Activated T-helper 1 cell treated with anti-CD3 and anti-CD28 coated beads, Interleukin-12 subunit alpha, Interleukin-12 subunit beta, Interleukin-2, Interleukin-4 antibody, amounts not matched to agents 30 ng/mL and 10 ng/mL and 1 ng/mL, durations not matched to agents 14 hours and 24 hours and 36 hours (primary cell): ENCODE results near the gene ROCK2. TPM values are rescaled to one million over a fixed set of nuclear protein-coding genes. Genes with fewer than 3 reads are reported as not detected.
"Not testable (repeated sequence)": the region's sequence is repeated elsewhere in the genome, so short reads cannot be mapped to it uniquely, and the experiment has no call there.

Experiments used
- DNase-seq: peaks from one replicate; pipeline ENCODE4 v3.0.0; 2021; ENCODE audit warnings: low spot score
- H3K27ac Mint-ChIP-seq: one replicate; pipeline ENCODE4 v1.8.0; 2021; ENCODE audit warnings: mild to moderate bottlenecking, mixed read lengths
- H3K27me3 Mint-ChIP-seq: one replicate; pipeline ENCODE4 v1.8.0; 2022; ENCODE audit warnings: mild to moderate bottlenecking, moderate library complexity, mixed read lengths; ENCODE audit not compliant: insufficient read depth
- H3K36me3 Mint-ChIP-seq: one replicate; pipeline ENCODE4 v1.8.0; 2021; ENCODE audit warnings: low read depth, mixed read lengths
- H3K4me1 Mint-ChIP-seq: one replicate; pipeline ENCODE4 v1.8.0; 2021; ENCODE audit warnings: low read depth, mixed read lengths
- H3K4me3 Mint-ChIP-seq: one replicate; pipeline ENCODE4 v1.8.0; 2021; ENCODE audit warnings: mild to moderate bottlenecking, moderate library complexity, mixed read lengths
- H3K9me3 Mint-ChIP-seq: one replicate; pipeline ENCODE4 v1.8.0; 2021; ENCODE audit warnings: mixed read lengths
- intact Hi-C: fragments of 100-400 bp; cut with micrococcal nuclease; formaldehyde crosslinking; loops from one replicate; pipeline ENCODE4 v1.15.1; 2024
- total RNA-seq: library from RNA; stranded (reverse); gene quantifications from 2 replicates; pipeline ENCODE4 v1.2.3, GENCODE V29; 2022

ROCK2 gene
- total RNA-seq, 1 donor from 2014 or later, result 20.5 TPM

DNA sequence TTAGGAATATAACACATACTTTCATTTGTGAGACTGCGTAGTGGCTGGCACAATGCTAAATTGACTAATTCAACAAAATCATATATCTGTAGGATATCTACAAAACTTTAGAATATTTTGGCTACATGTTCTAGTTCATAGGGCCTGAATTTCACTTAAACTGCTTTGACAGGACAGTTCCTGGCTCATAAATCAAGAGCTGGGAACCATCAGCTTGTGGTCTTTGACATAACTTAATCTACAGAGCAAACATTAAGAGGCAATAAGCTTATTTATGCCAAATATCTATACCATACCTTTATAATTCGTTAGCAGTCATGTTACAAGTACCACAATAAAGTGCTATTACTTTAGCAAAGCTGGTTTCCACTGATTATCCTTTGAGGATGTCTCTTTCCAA lies 83.5 kb downstream of the ROCK2 start:
- peaks cover 3% of the 10 kb centered on the region for H3K4me1 Mint-ChIP-seq
- H3K36me3 Mint-ChIP-seq, result peaks cover 7% of the 10 kb centered on the region
- no peak overlapping the region for H3K4me3 Mint-ChIP-seq
- H3K27ac Mint-ChIP-seq, result no peak overlapping the region
- intact Hi-C loops, result no loop called here
- no peaks in the 10 kb centered on the region for H3K9me3 Mint-ChIP-seq
- no peak for DNase-seq
- H3K27me3 Mint-ChIP-seq, result no peaks in the 10 kb centered on the region

DNA sequence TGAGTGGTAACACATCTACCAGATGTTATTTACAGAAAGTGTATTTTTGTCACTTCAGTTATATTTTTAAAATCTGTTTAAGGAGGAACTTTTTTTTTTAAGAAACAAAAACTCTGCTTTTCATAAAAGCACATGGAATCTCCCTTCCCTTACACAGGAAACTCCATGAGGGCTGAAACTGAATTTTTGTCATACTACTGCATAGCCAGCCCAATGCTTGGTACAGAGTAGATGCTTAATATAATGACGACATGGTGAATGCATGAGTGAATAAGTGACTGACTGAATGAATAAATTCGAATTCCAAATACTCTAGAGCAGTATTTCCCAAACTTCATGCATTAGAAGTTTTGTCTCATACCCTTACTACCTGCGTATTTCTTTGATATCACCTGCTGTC lies 86.5 kb downstream of the ROCK2 start:
- H3K27ac Mint-ChIP-seq, result no peak overlapping the region
- H3K36me3 Mint-ChIP-seq, result peaks cover 7% of the 10 kb centered on the region
- DNase-seq, result no peak
- H3K27me3 Mint-ChIP-seq, result no peaks in the 10 kb centered on the region
- peaks cover 3% of the 10 kb centered on the region for H3K4me1 Mint-ChIP-seq
- no peak overlapping the region for H3K4me3 Mint-ChIP-seq
- H3K9me3 Mint-ChIP-seq, result no peaks in the 10 kb centered on the region
- intact Hi-C loops, result no loop called here

DNA sequence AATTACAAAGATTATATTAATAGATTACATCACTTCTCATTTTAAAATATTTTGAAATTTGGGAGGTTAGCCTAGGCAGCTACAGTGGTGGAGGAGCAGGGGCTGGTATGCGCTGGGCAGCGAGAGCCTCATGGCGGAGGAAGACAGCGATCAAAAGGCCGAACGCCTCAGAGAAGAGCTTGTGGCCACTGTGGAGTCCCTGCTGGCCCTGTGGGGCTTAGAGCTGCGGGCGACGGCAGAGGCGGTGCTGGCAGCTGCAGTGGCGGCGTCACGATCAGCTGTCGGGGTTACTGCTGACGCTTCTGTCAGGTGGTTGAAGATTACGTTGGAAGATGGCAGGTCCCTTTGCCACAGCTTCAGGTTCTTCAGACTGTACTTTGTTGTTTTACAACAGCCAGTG lies 87.4 kb downstream of the ROCK2 start:
- Mint-ChIP-seq H3K27ac (no peak overlapping the region), H3K9me3 (no peaks in the 10 kb centered on the region), H3K27me3 (no peaks in the 10 kb centered on the region), H3K36me3 (peaks cover 7% of the 10 kb centered on the region), H3K4me1 (peaks cover 3% of the 10 kb centered on the region), H3K4me3 (no peak overlapping the region)
- intact Hi-C loops, result no loop called here
- no peak for DNase-seq

DNA sequence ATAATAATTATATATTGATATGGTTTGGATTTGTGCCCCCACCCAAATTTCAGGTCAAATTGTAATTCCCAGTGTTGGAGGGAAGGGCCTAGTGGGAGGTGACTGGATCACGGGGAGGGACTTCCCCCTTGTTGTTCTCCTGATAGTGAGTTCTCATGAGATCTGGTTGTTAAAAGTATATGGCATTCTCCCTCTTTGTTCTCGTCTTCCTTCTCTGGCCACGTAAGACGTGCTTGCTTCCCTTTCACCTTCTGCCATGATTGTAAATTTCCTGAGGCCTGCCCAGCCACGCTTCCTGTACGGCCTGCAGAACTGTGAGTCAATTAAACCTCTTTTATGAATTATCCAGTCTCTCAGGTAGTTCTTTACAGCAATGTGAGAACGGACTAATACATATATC lies 88.3 kb downstream of the ROCK2 start:
- no peaks in the 10 kb centered on the region for H3K27me3 Mint-ChIP-seq
- H3K4me3 Mint-ChIP-seq, result no peak overlapping the region
- H3K4me1 Mint-ChIP-seq, result peaks cover 3% of the 10 kb centered on the region
- peaks cover 11% of the 10 kb centered on the region for H3K36me3 Mint-ChIP-seq
- no peak for DNase-seq
- no peak overlapping the region for H3K27ac Mint-ChIP-seq
- H3K9me3 Mint-ChIP-seq, result no peaks in the 10 kb centered on the region
- intact Hi-C loops, result no loop called here

DNA sequence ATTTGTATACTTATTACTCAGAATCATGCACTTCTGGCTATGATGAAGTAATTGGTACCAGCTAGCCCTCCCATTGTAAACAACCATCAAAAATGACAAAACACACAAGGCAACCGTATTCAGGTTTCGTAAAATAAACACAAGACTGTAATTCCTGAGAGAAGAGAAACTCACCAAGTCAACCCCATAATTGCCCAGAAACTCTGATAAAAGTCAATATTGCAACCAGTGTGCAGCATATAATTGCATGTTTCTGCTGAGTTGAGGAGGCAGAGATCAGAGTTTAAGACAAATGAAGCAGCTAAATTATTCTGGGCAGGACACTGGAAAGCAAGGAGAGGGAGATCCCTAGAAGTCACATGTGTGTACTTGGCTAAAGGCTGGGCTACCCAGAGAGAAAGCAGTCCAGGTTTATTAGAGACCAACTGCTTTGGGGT lies 90.3 kb downstream of the ROCK2 start:
- H3K4me3 Mint-ChIP-seq, result no peak overlapping the region
- intact Hi-C loops, result no loop called here
- peaks cover 12% of the 10 kb centered on the region for H3K36me3 Mint-ChIP-seq
- H3K27me3 Mint-ChIP-seq, result no peaks in the 10 kb centered on the region
- H3K27ac Mint-ChIP-seq, result no peak overlapping the region
- no peaks in the 10 kb centered on the region for H3K9me3 Mint-ChIP-seq
- no peak for DNase-seq
- H3K4me1 Mint-ChIP-seq, result peaks cover 3% of the 10 kb centered on the region

DNA sequence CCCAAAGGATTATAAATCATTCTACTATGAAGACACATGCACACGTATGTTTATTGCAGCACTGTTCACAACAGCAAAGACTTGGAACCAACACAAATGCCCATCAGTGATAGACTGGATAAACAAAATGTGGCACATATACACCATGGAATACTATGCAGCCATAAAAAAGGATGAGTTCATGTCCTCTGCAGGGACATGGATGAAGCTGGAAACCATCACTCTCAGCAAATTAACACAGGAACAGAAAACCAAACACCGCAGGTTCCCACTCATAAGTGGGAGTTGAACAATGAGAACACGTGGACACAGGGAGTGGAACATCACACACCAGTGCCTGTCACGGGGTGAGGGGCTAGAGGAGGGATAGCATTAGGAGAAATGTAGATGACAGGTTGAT lies 92.0 kb downstream of the ROCK2 start:
- H3K4me3 Mint-ChIP-seq, DNase-seq, H3K27ac Mint-ChIP-seq, H3K27me3 Mint-ChIP-seq, H3K9me3 Mint-ChIP-seq, H3K4me1 Mint-ChIP-seq, intact Hi-C loops: not testable (repeated sequence)
- peaks cover 11% of the 10 kb centered on the region for H3K36me3 Mint-ChIP-seq

DNA sequence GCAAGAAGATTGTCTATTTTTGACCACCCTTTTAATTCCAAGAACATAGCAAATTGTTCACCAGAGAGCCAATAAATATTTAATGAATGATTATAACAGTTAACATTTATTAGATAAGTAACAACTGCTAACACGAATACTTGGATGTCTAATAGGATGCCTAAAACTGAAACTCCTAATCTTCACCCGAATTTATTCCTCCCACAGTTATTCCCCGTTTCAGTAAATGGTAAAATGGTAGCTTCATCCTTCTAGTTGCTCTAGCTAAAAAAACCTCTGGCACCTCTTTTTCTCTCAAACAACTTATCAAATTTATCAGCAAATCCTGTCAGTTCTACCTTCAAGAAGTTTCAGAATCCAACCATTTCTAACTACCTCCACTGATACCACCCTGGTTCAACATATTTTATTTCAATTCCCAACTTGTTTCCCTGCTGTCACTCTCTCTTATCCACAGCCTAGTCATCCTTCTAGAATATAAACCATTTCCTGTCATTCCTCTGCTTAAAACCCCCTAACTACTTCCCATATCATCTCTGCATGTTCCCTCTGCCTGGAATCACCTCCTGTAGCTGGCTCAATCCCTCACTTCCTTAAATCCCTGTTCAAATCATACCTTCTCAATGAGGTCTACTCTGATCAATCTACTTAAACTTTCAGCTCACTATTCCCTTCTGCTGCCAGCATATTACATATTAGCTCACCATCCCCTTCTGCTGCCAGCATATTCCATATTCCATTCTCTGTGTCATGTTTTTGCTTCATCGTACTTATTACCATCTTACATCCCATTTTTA lies 93.8 kb downstream of the ROCK2 start:
- no peak overlapping the region for H3K4me3 Mint-ChIP-seq
- intact Hi-C loops, result no loop called here
- H3K4me1 Mint-ChIP-seq, result no peaks in the 10 kb centered on the region
- H3K27me3 Mint-ChIP-seq, result no peaks in the 10 kb centered on the region
- no peak overlapping the region for H3K27ac Mint-ChIP-seq
- H3K9me3 Mint-ChIP-seq, result no peaks in the 10 kb centered on the region
- peaks cover 8% of the 10 kb centered on the region for H3K36me3 Mint-ChIP-seq
- DNase-seq, result no peak

DNA sequence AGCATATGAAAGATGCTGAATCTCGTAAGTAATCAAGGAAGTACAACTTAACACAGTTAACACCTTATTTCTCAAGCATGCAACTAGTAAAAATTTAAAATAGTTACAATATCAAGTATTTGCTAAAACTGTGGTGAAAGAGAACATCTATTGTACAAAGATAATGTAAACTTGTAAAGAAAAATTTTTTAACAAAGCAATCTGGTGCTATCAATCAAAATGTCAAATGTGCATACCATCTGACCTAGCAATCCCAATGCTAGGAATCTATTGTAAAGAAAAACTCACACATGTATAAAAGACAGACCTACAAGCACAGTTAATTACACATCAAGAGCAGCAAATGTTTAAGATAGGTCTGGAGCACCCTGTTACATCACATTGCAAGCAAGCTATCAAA lies 99.1 kb downstream of the ROCK2 start:
- no peak overlapping the region for H3K4me3 Mint-ChIP-seq
- H3K9me3 Mint-ChIP-seq, result no peaks in the 10 kb centered on the region
- H3K36me3 Mint-ChIP-seq, result peaks cover 7% of the 10 kb centered on the region
- intact Hi-C loops, result no loop called here
- H3K27ac Mint-ChIP-seq, result no peak overlapping the region
- H3K27me3 Mint-ChIP-seq, result no peaks in the 10 kb centered on the region
- DNase-seq, result no peak
- H3K4me1 Mint-ChIP-seq, result no peaks in the 10 kb centered on the region

DNA sequence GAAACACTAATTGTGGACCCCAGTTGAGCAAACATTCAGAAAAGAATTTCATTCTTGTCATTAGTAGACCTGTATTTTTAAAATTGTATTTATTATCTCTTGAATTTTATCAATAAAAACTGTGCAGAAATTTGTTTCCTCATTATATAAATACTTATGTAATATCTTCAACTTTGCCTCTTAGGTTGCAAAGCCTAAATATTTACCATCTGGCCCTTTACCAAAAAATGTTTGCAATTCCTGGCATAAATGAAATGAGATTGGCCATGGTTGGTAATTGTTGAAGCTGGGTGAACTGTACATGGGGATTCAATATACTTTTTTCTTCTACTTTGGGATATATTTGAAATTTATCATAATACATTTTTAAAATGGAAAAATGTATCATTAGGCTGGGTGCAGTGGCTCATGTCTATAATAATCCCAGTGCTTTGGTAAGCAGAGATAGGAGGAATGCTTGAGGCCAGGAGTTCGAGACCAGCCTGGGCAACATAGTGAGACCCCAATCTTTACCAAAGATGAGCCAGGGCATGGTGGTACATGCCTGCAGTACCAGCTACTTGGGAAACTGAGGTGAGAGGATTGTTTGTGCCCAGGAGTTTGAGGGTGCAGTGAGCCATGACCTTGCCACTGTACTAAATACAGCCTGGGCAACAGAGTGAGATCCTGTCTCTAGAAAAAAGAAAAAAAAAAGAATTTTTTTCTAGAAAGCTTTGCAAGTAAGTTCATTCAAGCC lies 100.2 kb downstream of the ROCK2 start:
- no peaks in the 10 kb centered on the region for H3K9me3 Mint-ChIP-seq
- intact Hi-C loops, result no loop called here
- no peaks in the 10 kb centered on the region for H3K4me1 Mint-ChIP-seq
- DNase-seq, result no peak
- no peak overlapping the region for H3K27ac Mint-ChIP-seq
- H3K4me3 Mint-ChIP-seq, result no peak overlapping the region
- H3K36me3 Mint-ChIP-seq, result peaks cover 4% of the 10 kb centered on the region
- H3K27me3 Mint-ChIP-seq, result no peaks in the 10 kb centered on the region

DNA sequence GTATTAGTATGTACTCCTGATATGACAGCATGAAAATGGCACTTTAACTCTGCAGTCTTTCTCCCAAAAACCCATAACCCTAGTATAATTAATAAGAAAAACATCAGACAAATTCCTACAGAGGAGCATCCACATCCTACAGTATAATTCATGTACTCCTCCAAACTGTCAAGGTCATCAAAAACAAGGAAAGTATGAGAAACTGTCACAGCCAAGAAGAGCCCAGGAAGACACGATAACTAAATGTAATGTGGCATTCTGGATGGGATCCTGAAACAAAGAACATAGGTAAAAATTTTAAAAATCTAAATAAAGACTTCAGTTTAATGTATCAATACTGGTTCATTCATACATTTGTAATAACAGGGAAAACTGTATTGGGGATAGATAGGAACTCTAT lies 100.9 kb downstream of the ROCK2 start:
- Mint-ChIP-seq H3K4me1 (no peaks in the 10 kb centered on the region), H3K9me3 (no peaks in the 10 kb centered on the region), H3K27me3 (no peaks in the 10 kb centered on the region), H3K27ac (no peak overlapping the region), H3K36me3 (peaks cover 4% of the 10 kb centered on the region), H3K4me3 (no peak overlapping the region)
- intact Hi-C loops, result no loop called here
- DNase-seq, result no peak

DNA sequence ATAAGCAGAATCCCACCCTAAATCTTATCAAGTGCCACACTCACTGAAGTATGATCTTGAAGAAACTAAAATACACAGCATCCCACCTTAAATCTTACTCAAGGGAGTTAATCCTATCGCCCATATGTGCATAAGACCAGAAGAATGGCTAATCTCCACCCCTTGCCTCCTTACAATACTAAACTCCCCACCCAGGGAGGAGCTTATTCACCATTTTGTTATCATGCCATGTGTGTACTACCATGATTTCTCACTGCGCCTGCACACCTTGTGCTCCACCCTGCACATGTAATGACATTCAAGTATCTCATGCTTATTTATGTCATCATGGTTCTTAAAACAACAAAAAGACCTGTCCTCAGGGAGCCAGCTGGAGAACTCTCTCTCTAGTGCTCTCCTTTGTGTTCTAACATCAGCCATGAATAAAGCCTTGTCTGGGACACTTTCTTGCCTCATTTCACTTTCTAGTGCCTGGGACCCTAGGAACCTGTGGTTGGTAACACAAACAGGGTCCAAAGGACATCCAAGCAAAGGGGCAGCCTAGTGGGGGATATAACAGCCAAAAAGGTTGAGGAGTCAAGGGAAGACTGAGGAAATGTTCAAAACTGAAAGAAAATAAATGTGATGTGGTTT lies 101.8 kb downstream of the ROCK2 start:
- Mint-ChIP-seq H3K27me3 (no peaks in the 10 kb centered on the region), H3K4me3 (no peak overlapping the region), H3K9me3 (no peaks in the 10 kb centered on the region), H3K36me3 (peaks cover 4% of the 10 kb centered on the region), H3K27ac (no peak overlapping the region), H3K4me1 (no peaks in the 10 kb centered on the region)
- intact Hi-C loops, result no loop called here
- no peak for DNase-seq

DNA sequence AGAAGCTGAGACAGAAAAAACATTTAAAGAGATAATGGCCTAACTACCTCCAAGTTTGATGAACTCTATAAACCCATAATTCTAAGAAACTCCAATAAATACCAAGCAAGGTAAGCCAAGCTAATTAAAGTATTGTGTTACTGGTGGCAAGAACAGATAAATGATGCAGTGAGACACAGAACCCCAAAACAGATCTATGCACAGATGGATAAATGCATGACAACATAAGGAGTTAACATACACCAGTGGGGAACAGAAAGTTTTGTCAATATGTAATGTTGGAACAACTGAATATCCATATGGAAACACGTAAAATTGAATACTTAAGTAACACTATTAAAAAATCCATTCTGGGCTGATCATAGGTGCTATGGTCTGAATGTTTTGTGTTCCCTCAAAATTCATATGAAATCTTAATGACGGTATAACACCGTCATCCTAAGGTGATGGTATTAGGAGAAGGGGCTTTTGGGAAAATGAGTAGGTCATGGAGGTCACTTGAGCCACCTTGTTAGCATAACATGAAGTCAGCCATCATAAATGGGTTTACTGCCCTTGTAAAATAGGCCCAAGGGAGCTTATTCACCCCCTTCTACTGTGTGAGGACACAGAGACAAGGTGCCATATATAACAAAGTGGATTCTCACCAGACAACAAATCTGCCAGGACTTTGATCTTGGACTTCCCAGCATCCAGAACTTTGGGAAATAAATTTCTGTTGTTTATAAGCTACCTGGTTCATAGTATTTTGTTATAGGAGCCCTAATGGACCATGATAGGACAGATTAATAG lies 102.8 kb downstream of the ROCK2 start:
- DNase-seq, result no peak
- intact Hi-C loops, result no loop called here
- no peaks in the 10 kb centered on the region for H3K9me3 Mint-ChIP-seq
- no peaks in the 10 kb centered on the region for H3K27me3 Mint-ChIP-seq
- H3K4me1 Mint-ChIP-seq, result peaks cover 2% of the 10 kb centered on the region
- H3K27ac Mint-ChIP-seq, result no peak overlapping the region
- peaks cover 2% of the 10 kb centered on the region for H3K36me3 Mint-ChIP-seq
- no peak overlapping the region for H3K4me3 Mint-ChIP-seq
